GM19193 (cell line): ENCODE measurements around the gene HSPG2.

Experiments used
- POLR2A ChIP-seq: IDR thresholded peaks from 4 replicates; pipeline ENCODE4 v1.6.1; 2011; ENCODE audit not compliant: insufficient read depth, insufficient read length; ENCODE audit errors: extremely low read depth

HSPG2 gene

GRCh38 chr1:21914450-21914849, 22.7 kb downstream of the HSPG2 start:
- no peak for TF ChIP-seq POLR2A

- no peak for TF ChIP-seq POLR2A
These were observed 23.3 kb downstream of the HSPG2 start for GRCh38 chr1:21913763-21914162.

- TF ChIP-seq POLR2A = no peak
These were observed 23.9 kb downstream of the HSPG2 start for GRCh38 chr1:21913258-21913657.

GRCh38 chr1:21912038-21912758, 24.9 kb downstream of the HSPG2 start:
- TF ChIP-seq POLR2A = no peak

- no peak for TF ChIP-seq POLR2A
These were observed 25.7 kb downstream of the HSPG2 start for GRCh38 chr1:21911205-21912001.

DNA sequence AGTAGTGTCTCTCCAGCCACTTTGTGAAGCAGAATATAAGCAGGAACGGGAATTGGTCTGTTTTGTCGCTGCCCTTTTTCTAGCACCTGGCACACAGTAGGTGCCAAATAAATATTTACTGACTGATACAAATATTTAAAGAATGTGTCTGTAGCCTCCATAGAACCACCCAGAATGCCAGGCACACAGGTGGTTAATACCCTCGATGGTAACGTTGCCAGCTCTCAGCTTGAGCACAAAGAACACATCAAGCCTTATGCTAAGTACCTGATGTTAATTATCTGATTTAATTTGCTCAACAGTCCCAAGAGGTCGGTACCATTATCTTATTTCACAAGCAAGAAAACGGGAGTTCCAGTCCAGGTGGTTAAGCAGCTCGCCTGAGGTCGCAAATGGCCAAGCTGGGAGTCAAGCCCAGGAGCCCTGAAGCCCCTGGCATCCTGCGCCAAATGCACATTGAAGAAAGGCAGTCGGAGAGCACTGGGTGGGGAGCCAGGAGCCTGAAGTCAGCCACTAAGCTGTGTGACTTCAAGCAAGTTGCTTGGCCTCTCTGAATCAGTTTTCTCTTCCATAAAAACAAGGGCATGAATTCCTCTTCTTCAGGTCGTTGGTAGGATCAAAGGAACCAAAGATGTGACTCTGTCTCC, 26.4 kb downstream of the HSPG2 start:
- no peak for TF ChIP-seq POLR2A

- no peak for TF ChIP-seq POLR2A
These were observed 27.2 kb downstream of the HSPG2 start for GRCh38 chr1:21909787-21910503.

- no peak for TF ChIP-seq POLR2A
These were observed 27.8 kb downstream of the HSPG2 start for GRCh38 chr1:21909286-21909759.

GRCh38 chr1:21907079-21907418, 30.1 kb downstream of the HSPG2 start:
- no peak for TF ChIP-seq POLR2A

DNA sequence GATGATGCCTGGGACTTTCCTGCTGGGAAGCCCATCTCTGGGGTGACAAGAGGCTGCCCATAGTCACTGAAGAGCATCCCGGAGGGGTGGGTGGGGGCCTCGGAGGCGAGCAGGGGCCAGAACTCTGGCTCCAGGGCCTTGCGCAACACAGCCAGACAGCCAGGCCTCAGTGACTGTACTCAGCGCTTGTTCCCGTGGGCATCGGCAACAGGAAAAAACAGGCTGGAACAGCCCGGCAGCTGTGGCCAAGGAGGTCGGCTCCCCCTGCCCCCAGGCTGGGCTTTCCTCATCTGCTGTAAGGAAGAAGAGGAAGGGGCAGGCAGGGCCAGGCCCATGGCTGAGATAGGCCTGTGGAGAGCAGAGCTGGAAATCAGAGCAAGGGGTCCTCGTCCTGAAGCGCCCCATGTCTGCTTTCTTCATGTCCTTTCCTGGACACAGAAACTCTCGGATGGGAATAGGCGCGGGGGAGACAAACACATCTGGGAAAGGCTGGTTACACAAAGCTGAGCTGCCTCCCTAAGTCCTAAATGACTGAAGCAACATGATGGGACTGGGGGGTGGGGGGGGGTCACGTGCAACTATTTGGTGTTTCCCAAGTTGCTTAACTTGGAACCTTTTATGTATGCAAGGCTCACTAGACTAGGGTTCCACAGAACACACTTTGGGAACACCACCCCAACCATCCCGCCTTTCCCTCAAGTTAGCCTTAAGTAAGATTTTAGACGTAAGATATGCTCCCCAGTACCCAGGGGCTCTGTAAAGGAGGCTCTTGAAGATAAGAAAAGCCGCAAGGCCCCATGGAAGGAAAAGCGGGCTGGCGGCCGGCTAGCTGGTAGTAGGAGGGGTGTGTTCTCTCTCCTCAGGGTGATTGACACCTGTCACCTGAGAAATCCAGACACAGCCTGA, 30.7 kb downstream of the HSPG2 start:
- TF ChIP-seq POLR2A = no peak

GRCh38 chr1:21904704-21905520, 32.2 kb downstream of the HSPG2 start:
- TF ChIP-seq POLR2A = no peak

GRCh38 chr1:21904454-21904703, 32.7 kb downstream of the HSPG2 start:
- TF ChIP-seq POLR2A = no peak

- no peak for TF ChIP-seq POLR2A
These were observed 33.3 kb downstream of the HSPG2 start for GRCh38 chr1:21903638-21904453.
